Stimulated activated CD8-positive, alpha-beta memory T cell treated with anti-CD3 and anti-CD28 coated beads, Interleukin-2, amount 100 ng/mL, for 1 hour (primary cell): ENCODE data around the gene PLP1.
A peak's percentile ranks its signal among the peaks of the same experiment; 100 is the strongest.

Source experiments
- DNase-seq, 2 donors: peaks; one replicate each; pipeline ENCODE4 v3.0.0-alpha.2; 2020; ENCODE audit warnings: low read depth in 2 of 2

Gene PLP1

DNA sequence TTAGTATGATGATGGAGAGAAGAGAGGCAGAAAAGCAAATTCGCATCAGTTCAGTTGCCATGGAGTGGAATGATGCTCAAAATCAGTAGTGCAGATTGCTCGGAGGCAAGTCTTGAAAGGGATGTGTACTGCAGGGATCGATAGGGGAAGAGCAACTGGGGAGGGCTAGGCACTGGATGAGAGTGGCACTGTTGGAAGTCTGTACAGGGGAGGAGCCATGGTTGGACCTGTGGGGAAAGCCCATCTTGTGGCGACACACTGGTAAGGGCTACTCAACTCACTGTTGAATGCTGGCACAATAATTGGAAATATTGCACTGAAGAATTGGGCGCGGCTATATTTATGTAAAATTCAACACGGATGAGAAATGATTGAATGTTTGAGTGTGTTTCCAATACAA, 54.2 kb downstream of the PLP1 start:
- DNase-seq = no peak

DNA sequence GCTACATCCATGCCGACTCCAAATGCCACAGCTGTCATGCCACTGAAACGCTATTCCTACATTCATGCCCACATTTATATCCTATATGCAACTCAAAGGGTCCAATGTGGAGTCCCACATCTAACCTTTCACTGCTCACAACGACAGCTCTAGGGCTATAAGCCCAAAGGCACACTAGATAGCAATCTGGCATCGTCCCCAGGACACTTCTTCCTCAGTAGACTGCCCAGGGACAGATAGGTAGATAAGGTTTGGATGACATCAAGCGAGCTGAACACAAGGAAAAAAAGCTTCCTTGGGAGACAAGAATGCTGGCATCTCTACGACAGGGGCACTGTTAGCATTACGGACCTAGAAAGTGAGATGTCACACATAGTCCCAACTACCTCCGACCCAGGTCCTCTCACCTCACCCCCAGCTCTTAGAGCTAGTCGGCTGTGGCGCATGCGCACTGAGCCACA, 54.7 kb downstream of the PLP1 start:
- peak in 1 of 2 donors; percentile 37 for DNase-seq

DNA sequence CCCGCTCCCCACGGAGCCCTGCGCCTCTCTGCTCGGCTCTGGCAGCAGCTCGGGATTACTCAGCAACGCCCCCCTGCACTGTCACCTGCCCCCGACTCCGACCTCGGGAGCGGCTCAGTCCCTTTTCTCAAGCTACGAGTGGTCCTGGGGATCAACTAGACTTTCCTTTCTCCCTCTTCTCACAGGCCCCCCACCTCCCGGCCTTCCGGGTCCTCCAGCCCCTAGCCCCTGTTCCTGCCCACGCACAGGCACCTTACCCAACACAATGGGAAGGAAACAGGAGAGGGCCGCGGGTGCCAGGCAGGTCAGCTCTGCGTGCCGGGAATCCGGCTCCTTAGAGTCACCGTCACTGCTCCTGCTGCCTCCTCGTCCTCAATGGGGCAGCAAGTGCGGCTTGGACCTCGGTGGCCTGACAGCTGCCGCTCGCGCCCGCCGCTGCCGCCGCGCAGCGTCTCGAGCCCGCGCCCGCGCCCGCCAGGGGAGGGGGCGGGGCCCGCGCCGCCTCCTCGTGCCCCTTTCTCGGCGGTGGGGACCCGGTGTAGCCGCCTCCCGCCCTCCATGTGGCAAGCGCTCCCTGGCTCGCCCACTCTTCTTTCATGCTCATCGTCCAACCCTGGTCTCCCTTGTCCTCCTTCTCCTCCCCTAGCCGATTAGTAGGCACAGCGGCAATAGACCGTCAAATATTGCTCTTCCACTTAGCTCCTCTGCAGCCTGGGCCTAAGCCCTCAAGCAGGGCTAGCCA, 55.3 kb downstream of the PLP1 start, which contains the start of gene RAB9B:
RAB9B (minus strand) TSS at position 455 of the 742 bp plus-strand sequence. CDS start 6,473 bp downstream, outside the sequence.
- peak in 1 of 2 donors; percentile 18 for DNase-seq

DNA sequence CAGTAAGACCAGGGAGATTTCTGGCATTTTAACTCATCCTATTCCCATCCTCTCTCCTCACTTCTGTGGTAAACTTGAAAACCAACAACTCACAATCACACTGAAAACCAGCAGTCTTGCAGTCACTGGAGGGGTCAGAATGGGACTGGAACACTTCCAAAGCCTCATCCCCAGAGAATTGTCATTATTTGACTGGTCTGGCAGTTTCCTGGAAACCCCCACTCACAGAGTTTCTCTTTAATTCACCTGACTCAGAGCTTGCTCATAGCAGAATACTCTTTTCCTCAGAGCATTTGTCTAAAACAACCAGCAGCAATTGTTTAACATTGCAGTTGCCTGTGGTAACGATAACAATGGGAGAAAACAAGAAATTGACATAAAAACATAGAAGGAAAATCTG, 62.8 kb downstream of the PLP1 start:
- no peak for DNase-seq
